HepG2 (cell line): ENCODE data around the gene SLC17A9.

Source experiments
- ATF1 ChIP-seq: IDR thresholded peaks from 2 replicates; pipeline ENCODE4 v1.6.1; 2016; ENCODE audit warnings: mild to moderate bottlenecking, control low read depth
- GATAD2A ChIP-seq: IDR thresholded peaks from 2 replicates; pipeline ENCODE4 v1.6.1; 2016
- NFYB ChIP-seq: sonication (generic); formaldehyde crosslinking; IDR thresholded peaks from 2 replicates; pipeline ENCODE4 v1.4.0; 2020; ENCODE audit warnings: missing genetic modification reagents
- RAD21 ChIP-seq: fragments of 450-650 bp; formaldehyde crosslinking; IDR thresholded peaks from 2 replicates; pipeline ENCODE4 v1.5.0; 2020; ENCODE audit warnings: mild to moderate bottlenecking
- REXO4 ChIP-seq: sonication (generic); formaldehyde crosslinking; IDR thresholded peaks from 2 replicates; pipeline ENCODE4 v1.8.0; 2022; ENCODE audit warnings: missing genetic modification reagents, mild to moderate bottlenecking, borderline replicate concordance
- TAF1 ChIP-seq: sonication (generic); formaldehyde crosslinking; IDR thresholded peaks from 2 replicates; pipeline ENCODE4 v1.4.0; 2020; ENCODE audit warnings: missing genetic modification reagents
- YY1 ChIP-seq: IDR thresholded peaks from 2 replicates; pipeline ENCODE4 v1.6.1; 2011; ENCODE audit warnings: low read length, low read depth, moderate library complexity, mild to moderate bottlenecking; ENCODE audit not compliant: insufficient read depth, insufficient replicate concordance
- ZNF232 ChIP-seq: sonication (generic); formaldehyde crosslinking; IDR thresholded peaks from 2 replicates; pipeline ENCODE4 v1.4.0; 2020; ENCODE audit warnings: missing genetic modification reagents, borderline replicate concordance
- ZNF430 ChIP-seq: sonication (generic); formaldehyde crosslinking; IDR thresholded peaks from 2 replicates; pipeline ENCODE4 v1.9.0; 2021; ENCODE audit warnings: mild to moderate bottlenecking, missing genetic modification reagents
- ZSCAN12 ChIP-seq: sonication (generic); formaldehyde crosslinking; IDR thresholded peaks from 2 replicates; pipeline ENCODE4 v1.9.0; 2021; ENCODE audit warnings: mild to moderate bottlenecking, missing genetic modification reagents
- ZZZ3 ChIP-seq: sonication (generic); formaldehyde crosslinking; IDR thresholded peaks from 2 replicates; pipeline ENCODE4 v1.4.0; 2020; ENCODE audit warnings: missing genetic modification reagents, mild to moderate bottlenecking, borderline replicate concordance

- no peak for TF ChIP-seq ATF1 (CRISPR knock-in tag)
- TF ChIP-seq YY1 = no peak
- no peak for TF ChIP-seq ZZZ3 (CRISPR knock-in tag)
- TF ChIP-seq TAF1 = no peak
- no peak for TF ChIP-seq ZNF232 (CRISPR knock-in tag)
- no peak for TF ChIP-seq NFYB (CRISPR knock-in tag)
- no peak for TF ChIP-seq ZSCAN12 (CRISPR knock-in tag)
- TF ChIP-seq GATAD2A (CRISPR knock-in tag) = no peak
- TF ChIP-seq RAD21 (CRISPR knock-in tag) = no peak
- TF ChIP-seq REXO4 (CRISPR knock-in tag) = no peak
- no peak for TF ChIP-seq ZNF430
Observed at GRCh38 chr20:62962221-62962879, 9.8 kb downstream of the SLC17A9 start.
